HG03342 (cell line): Measurements from ENCODE around the gene HUWE1.
"Not testable (repeated sequence)": the region's sequence is repeated elsewhere in the genome, so short reads cannot be mapped to it uniquely, and the experiment has no call there.

ENCODE experiments used
- ATAC-seq: cut with Tn5 transposase; IDR thresholded peaks from one replicate; pipeline ENCODE4 v1.9.1; 2021; ENCODE audit warnings: mild to moderate bottlenecking, moderate library complexity; ENCODE audit not compliant: unreplicated experiment

The HUWE1 gene

DNA sequence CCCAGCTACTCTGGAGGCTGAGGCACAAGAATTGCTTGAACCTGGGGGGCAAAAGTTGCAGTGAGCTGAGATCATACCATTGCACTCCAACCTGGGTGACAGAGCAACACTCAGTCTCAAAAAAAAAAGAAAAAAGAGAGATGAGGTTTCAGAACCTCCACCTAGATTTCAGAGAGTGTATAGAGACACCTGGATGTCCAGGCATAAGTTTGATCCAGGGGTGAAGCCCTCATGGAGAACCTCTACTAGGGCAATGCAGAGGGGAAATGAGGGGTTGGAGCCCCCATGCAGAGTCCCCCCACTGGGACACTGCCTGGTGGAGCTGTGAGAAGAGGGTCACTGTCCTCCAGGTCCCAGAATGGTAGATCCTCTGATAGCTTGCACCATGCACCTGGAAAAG is 159.5 kb downstream of the HUWE1 start:
- no peak for ATAC-seq

DNA sequence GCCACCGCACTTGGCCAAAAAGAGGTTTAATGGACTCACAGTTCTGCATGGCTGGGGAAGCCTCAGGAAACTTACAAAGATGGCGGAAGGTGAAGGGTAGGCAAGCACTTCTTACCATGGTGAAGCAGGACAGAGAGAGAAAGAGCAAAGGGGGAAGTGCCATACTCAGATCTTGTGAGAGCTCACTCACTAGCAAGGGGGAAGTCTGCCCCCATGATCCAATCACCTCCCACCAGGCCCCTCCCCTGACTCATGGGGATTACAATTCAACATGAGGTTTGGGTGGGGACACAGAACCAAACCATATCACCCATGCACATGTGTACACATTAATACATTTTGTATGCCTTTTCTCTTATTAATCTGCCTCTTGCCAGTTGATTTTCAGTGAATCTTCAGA is 175.2 kb downstream of the HUWE1 start:
- ATAC-seq = no peak

DNA sequence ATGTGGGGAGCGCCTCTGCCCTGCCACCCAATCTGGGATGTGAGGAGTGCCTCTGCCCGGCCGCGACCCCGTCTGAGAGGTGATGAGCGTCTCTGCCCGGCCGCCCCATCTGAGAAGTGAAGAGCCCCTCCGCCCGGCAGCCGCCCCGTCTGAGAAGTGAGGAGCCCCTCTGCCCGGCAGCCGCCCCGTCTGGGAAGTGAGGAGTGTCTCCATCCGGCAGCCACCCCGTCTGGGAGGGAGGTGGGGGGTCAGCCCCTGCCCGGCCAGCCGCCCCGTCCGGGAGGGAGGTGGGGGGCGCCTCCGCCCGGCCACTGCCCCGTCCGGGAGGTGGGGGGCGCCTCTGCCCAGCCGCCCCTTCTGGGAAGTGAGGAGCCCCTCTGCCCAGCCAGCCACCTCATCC is 182.5 kb downstream of the HUWE1 start:
- ATAC-seq = not testable (repeated sequence)

DNA sequence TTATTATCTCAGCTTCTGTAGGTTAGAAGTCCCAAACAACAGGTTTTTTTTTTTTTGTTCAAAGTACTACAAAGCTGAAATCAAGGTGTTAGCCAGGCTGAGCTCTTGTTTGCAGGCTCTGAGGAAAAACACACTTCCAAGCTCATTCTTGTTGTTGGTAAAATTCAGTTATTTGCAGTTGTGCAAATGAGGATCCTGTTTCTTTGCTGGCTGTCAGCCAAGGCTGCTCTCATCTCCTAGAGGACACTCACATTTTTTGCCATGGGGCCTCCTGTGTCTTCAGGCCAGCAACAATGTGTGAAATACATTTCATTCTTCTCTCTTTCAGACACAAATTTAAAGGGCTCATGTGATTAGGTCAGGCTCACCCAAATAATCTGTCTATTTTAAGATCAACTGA is 192.1 kb downstream of the HUWE1 start:
- no peak for ATAC-seq

DNA sequence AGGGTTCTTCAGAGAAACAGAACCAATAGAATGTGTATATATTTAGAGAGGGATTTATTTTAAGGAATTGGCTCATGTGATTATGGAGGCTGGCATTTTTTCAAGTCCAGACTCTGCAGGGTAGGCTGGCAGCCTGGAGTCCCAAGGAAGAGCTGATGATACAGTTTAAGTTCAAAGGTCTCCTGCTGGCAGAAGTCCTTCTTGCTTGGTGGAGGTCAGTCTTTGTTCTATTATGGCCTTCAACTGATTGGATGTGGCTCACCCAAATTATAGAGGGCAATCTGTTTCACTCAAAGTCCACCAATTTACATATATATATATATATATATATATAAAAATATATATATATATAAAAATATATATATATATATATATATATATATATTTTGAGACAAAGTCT is 200.2 kb downstream of the HUWE1 start:
- ATAC-seq = no peak

DNA sequence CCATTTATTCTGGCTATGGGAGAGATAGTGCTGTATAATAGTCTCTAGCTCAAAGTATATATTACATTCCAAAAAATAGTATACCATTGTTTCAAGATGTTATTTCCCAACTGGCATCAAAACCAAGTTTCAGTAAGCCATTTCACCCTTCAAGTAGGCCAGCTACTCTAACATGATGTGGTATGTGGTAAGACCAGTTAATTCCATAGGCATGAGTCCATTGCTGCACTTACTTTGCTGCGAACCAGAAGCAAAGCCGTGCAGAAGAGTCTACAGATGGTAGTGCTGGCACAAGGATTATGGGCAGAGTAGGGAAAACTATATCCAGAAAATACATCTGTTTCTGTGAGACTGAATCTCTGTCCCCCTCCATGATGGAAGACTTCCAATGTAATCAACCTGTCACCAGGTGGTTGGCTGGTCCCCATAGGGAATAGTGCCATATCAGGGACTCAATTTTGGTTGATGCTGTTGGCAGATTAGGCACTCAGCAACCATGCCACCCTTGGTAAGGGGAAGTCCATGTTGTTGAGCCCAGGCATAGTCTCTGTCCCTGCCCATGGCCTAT is 202.6 kb downstream of the HUWE1 start:
- no peak for ATAC-seq

DNA sequence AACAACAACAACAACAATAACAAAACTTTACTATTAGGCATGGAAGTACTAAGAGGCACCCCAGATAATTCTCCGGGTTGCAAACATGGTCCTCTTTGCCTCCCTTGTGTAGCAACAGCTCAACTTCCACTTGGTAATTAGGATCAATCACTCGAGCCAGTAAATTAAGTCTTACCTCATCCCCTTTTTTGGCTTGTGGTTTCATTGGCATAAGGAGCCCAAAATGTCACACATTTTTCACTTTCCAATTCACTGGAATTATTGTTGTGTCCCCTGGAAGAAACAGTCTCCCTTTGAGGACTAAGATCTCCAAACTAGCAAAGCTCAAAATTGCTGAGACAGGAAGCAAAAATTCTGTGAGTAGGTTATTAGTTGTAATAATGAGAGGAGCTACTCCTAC is 203.1 kb downstream of the HUWE1 start:
- no peak for ATAC-seq
